IMR-90 (cell line): ENCODE data around the gene CTBP2. TPM values are rescaled to one million over a fixed set of nuclear protein-coding genes. Genes with fewer than 3 reads are reported as not detected.

Source experiments
- ATAC-seq: fragments of 200-7000 bp; cut with Tn5 transposase; 2 replicates; pipeline ENCODE4 v1.9.1; 2020; ENCODE audit warnings: low read depth, mild to moderate bottlenecking, moderate library complexity
- BruUV-seq: library from RNA; stranded (reverse); fragments of 400-500 nt; replicated peaks from 2 replicates; lab custom pipeline; 2021; lab: Mats Ljungman, UMichigan
- CTCF ChIA-PET: fragments of 300-600 bp; formaldehyde crosslinking; extraction: SDS; loops from one replicate; lab custom pipeline; 2021; ENCODE audit warnings: antibody characterized with exemption; lab: Yijun Ruan, JAX
- POLR2A ChIA-PET: fragments of 300-600 bp; sonication (Branson Sonifier 250); formaldehyde crosslinking; loops from one replicate; lab custom pipeline; 2022; ENCODE audit warnings: antibody characterized with exemption; ENCODE audit not compliant: unreplicated experiment; lab: Charles Lee
- DNase-seq: peaks from one replicate; pipeline ENCODE4 v3.0.0; 2013
- H2AFZ ChIP-seq: replicated peaks from 2 replicates; pipeline ENCODE3; 2013; ENCODE audit warnings: low read length, mild to moderate bottlenecking; ENCODE audit not compliant: poor library complexity
- H2AK5ac ChIP-seq: 2 replicates; pipeline ENCODE4 v1.6.1; 2013; ENCODE audit warnings: low read depth, low read length, inconsistent platforms
- H2AK9ac ChIP-seq: replicated peaks from 2 replicates; pipeline ENCODE3; 2013; ENCODE audit warnings: mild to moderate bottlenecking, low read depth, low read length, moderate library complexity; ENCODE audit not compliant: poor library complexity
- H2BK120ac ChIP-seq: 2 replicates; pipeline ENCODE4 v1.6.1; 2013; ENCODE audit warnings: low read depth, low read length, inconsistent platforms
- H2BK15ac ChIP-seq: 3 replicates; pipeline ENCODE4 v1.6.1; 2013; ENCODE audit warnings: low read depth, low read length, inconsistent platforms
- H2BK20ac ChIP-seq: 2 replicates; pipeline ENCODE4 v1.6.1; 2013; ENCODE audit warnings: low read depth, mild to moderate bottlenecking, inconsistent platforms, low read length, moderate library complexity
- H2BK5ac ChIP-seq: 2 replicates; pipeline ENCODE4 v1.6.1; 2013; ENCODE audit warnings: mild to moderate bottlenecking, low read depth, low read length, inconsistent platforms; ENCODE audit not compliant: poor library complexity, severe bottlenecking
- H3K14ac ChIP-seq: replicated peaks from 2 replicates; pipeline ENCODE4 v1.6.1; 2013; ENCODE audit warnings: low read depth, low read length, inconsistent platforms
- H3K18ac ChIP-seq: 2 replicates; pipeline ENCODE4 v1.6.1; 2013; ENCODE audit warnings: low read depth, low read length, control low read depth
- H3K23ac ChIP-seq: 2 replicates; pipeline ENCODE4 v1.6.1; 2013; ENCODE audit warnings: low read depth, low read length, inconsistent platforms
- H3K27ac ChIP-seq: 2 replicates; pipeline ENCODE4 v1.5.1; 2013; ENCODE audit warnings: mild to moderate bottlenecking, control low read depth, low read length; ENCODE audit not compliant: insufficient read depth
- H3K27me3 ChIP-seq: 2 replicates; pipeline ENCODE4 v1.6.1; 2013; ENCODE audit warnings: low read length; ENCODE audit not compliant: control insufficient read depth, insufficient read depth
- H3K36me3 ChIP-seq: 2 replicates; pipeline ENCODE4 v1.6.1; 2013; ENCODE audit warnings: low read length, mixed read lengths; ENCODE audit not compliant: control insufficient read depth, insufficient read depth
- H3K4ac ChIP-seq: 2 replicates; pipeline ENCODE4 v1.6.1; 2013; ENCODE audit warnings: low read depth, low read length, inconsistent platforms
- H3K4me1 ChIP-seq: 2 replicates; pipeline ENCODE4 v1.6.1; 2013; ENCODE audit warnings: low read length, mixed read lengths; ENCODE audit not compliant: control insufficient read depth, insufficient read depth
- H3K4me2 ChIP-seq: 2 replicates; pipeline ENCODE4 v1.6.1; 2013; ENCODE audit warnings: low read depth, mild to moderate bottlenecking, control low read depth, low read length, moderate library complexity
- H3K4me3 ChIP-seq: 2 replicates; pipeline ENCODE4 v1.5.1; 2013; ENCODE audit warnings: low read depth, mild to moderate bottlenecking, control low read depth, low read length, moderate library complexity; ENCODE audit not compliant: insufficient read depth
- H3K56ac ChIP-seq: 2 replicates; pipeline ENCODE4 v1.6.1; 2013; ENCODE audit warnings: low read length, inconsistent platforms; ENCODE audit not compliant: insufficient read depth; ENCODE audit errors: extremely low read depth
- H3K79me1 ChIP-seq, 2 experiments: 2 replicates each; pipeline ENCODE4 v1.6.1; 2013; ENCODE audit warnings: low read length in 2 of 2, inconsistent platforms in 1 of 2, low read depth in 1 of 2
- H3K9ac ChIP-seq: 2 replicates; pipeline ENCODE4 v1.6.1; 2013; ENCODE audit warnings: low read depth, low read length, control low read depth
- H3K9me1 ChIP-seq: 2 replicates; pipeline ENCODE4 v1.6.1; 2013; ENCODE audit warnings: low read length, inconsistent platforms; ENCODE audit not compliant: insufficient read depth
- H3K9me3 ChIP-seq: 2 replicates; pipeline ENCODE4 v1.6.1; 2013; ENCODE audit warnings: low read length; ENCODE audit not compliant: control insufficient read depth, insufficient read depth
- H4K20me1 ChIP-seq: 2 replicates; pipeline ENCODE4 v1.6.1; 2013; ENCODE audit warnings: low read length, inconsistent platforms; ENCODE audit not compliant: insufficient read depth
- H4K5ac ChIP-seq: 2 replicates; pipeline ENCODE4 v1.6.1; 2013; ENCODE audit warnings: mild to moderate bottlenecking, low read depth, low read length, control low read depth
- H4K8ac ChIP-seq, 2 experiments: 2 replicates each; pipeline ENCODE4 v1.6.1; 2013; ENCODE audit warnings: low read depth in 2 of 2, low read length in 2 of 2, control low read depth in 1 of 2, inconsistent platforms in 1 of 2
- H4K91ac ChIP-seq: 2 replicates; pipeline ENCODE4 v1.6.1; 2013; ENCODE audit warnings: low read depth, low read length, inconsistent platforms; ENCODE audit not compliant: insufficient read depth
- BHLHE40 ChIP-seq: fragments of 150-350 bp; IDR thresholded peaks from 2 replicates; pipeline ENCODE4 v1.6.1; 2016; ENCODE audit warnings: mild to moderate bottlenecking, low read depth, low read length
- CEBPB ChIP-seq: IDR thresholded peaks from 2 replicates; pipeline ENCODE4 v1.6.1; 2012; ENCODE audit warnings: low read depth, low read length, improper control_type of control experiment
- CHD1 ChIP-seq: IDR thresholded peaks from 2 replicates; pipeline ENCODE4 v1.6.1; 2012; ENCODE audit warnings: low read depth, low read length, improper control_type of control experiment
- ELK1 ChIP-seq: fragments of 150-350 bp; IDR thresholded peaks from 2 replicates; pipeline ENCODE4 v1.6.1; 2016; ENCODE audit warnings: low read depth, mild to moderate bottlenecking, low read length, moderate library complexity, borderline replicate concordance
- MAFK ChIP-seq: IDR thresholded peaks from 2 replicates; pipeline ENCODE4 v1.6.1; 2012; ENCODE audit warnings: low read depth, low read length, improper control_type of control experiment
- MAZ ChIP-seq: IDR thresholded peaks from 2 replicates; pipeline ENCODE4 v1.6.1; 2012; ENCODE audit warnings: low read depth, mild to moderate bottlenecking, low read length, improper control_type of control experiment, moderate library complexity, borderline replicate concordance
- MXI1 ChIP-seq: IDR thresholded peaks from 2 replicates; pipeline ENCODE4 v1.6.1; 2012; ENCODE audit warnings: low read depth, mild to moderate bottlenecking, low read length, moderate library complexity, borderline replicate concordance
- NFE2L2 ChIP-seq: fragments of 150-350 bp; IDR thresholded peaks from 2 replicates; pipeline ENCODE4 v1.6.1; 2016; ENCODE audit warnings: low read depth, mild to moderate bottlenecking, low read length
- POLR2A ChIP-seq: IDR thresholded peaks from 2 replicates; pipeline ENCODE4 v1.6.1; 2012; ENCODE audit warnings: mild to moderate bottlenecking, low read depth, low read length
- RCOR1 ChIP-seq: IDR thresholded peaks from 2 replicates; pipeline ENCODE4 v1.6.1; 2012; ENCODE audit warnings: mild to moderate bottlenecking, low read length, improper control_type of control experiment; ENCODE audit not compliant: insufficient replicate concordance
- RFX5 ChIP-seq: IDR thresholded peaks from 2 replicates; pipeline ENCODE4 v1.8.0; 2012; ENCODE audit warnings: low read depth, mild to moderate bottlenecking, low read length, moderate library complexity
- SMC3 ChIP-seq: fragments of 150-350 bp; IDR thresholded peaks from 2 replicates; pipeline ENCODE4 v1.6.1; 2016; ENCODE audit warnings: low read depth, mild to moderate bottlenecking, antibody characterized with exemption, low read length, moderate library complexity
- USF2 ChIP-seq: fragments of 150-350 bp; IDR thresholded peaks from 2 replicates; pipeline ENCODE4 v1.6.1; 2017; ENCODE audit warnings: mild to moderate bottlenecking, antibody characterized with exemption, low read length, low read depth
- WGBS, 2 experiments: methylation state at CpG; one replicate each; pipeline versions ENCODE4 v1.1.5 to v1.1.7; 2013; ENCODE audit warnings: missing lambda C conversion rate in 2 of 2; ENCODE audit not compliant: insufficient read length in 1 of 2; ENCODE audit errors: extremely low coverage in 2 of 2; 5-methylcytosine and 5-hydroxymethylcytosine counted together
- dilution Hi-C: fragments of 300-500 bp; cut with HindIII; formaldehyde crosslinking; loops from one replicate; pipeline ENCODE4 v1.14.3; 2018; ENCODE audit warnings: low sequenced_read_pairs; ENCODE audit not compliant: unreplicated experiment
- in situ Hi-C: fragments of 300-500 bp; cut with MboI; formaldehyde crosslinking; loops from 3 replicates; pipeline ENCODE4 v1.14.3; 2019; ENCODE audit warnings: low sequenced_read_pairs, inconsistent platforms, mixed read lengths
- intact Hi-C: fragments of 100-400 bp; cut with micrococcal nuclease; formaldehyde crosslinking; loops from 2 replicates; pipeline ENCODE4 v1.10.0; 2022
- polyA plus RNA-seq, 3 experiments: library from polyadenylated mRNA; depleted of rRNA; stranded (reverse); fragments of >200 nt; gene quantifications; 2 replicates each; pipeline ENCODE4 v1.2.3, GENCODE V29; 2012; ENCODE audit warnings: low replicate concordance in 1 of 3
- total RNA-seq: library from RNA; depleted of rRNA; stranded (reverse); fragments of >200 nt; gene quantifications from 2 replicates; pipeline ENCODE4 v1.2.3, GENCODE V29; 2012

Gene CTBP2
- total and polyA plus RNA-seq, 2 of the 4 experiments (the other 2 are of a cell fraction) = 81.0 to 86.6 TPM

- Histone ChIP-seq H3K27me3 (peaks cover 24% of the 10 kb centered on the region), H3K4ac (no peak overlapping the region), H3K9ac (no peak overlapping the region), H3K36me3 (no peaks in the 10 kb centered on the region), H3K23ac (no peak overlapping the region), H2AK5ac (no peak overlapping the region), H4K20me1 (no peaks in the 10 kb centered on the region), H3K18ac (no peak overlapping the region), H2AK9ac (no peak overlapping the region), H3K27ac (no peak overlapping the region), H4K8ac (no peak overlapping the region), H3K4me3 (no peak overlapping the region), H2BK5ac (no peak overlapping the region), H3K56ac (no peak overlapping the region), H3K4me1 (no peaks in the 10 kb centered on the region), H4K91ac (no peak overlapping the region), H3K9me1 (no peaks in the 10 kb centered on the region; the same call in 1 of the 2 replicates), H4K5ac (no peak overlapping the region), H2BK120ac (no peak overlapping the region), H3K4me2 (no peak overlapping the region), H2AFZ (no peak overlapping the region), H3K14ac (no peak overlapping the region), H2BK20ac (no peak overlapping the region), H3K9me3 (no peaks in the 10 kb centered on the region), H2BK15ac (no peak overlapping the region), H3K79me1 (no peaks in the 10 kb centered on the region)
- dilution Hi-C loops = no loop called here
- BruUV-seq = no TSS peak
- ChIA-PET CTCF (no interaction called here), POLR2A (no interaction called here)
- 48% methylated on average over 3 of the region's 6 CpGs; no CpG with 5 or more reads in 1 of the 2 experiments for WGBS, 2 experiments
- intact Hi-C loops = no loop called here
- no peak for TF ChIP-seq MXI1
- no peak for TF ChIP-seq CEBPB
- TF ChIP-seq NFE2L2 = no peak
- no peak for TF ChIP-seq RCOR1
- TF ChIP-seq CHD1 = no peak
- no peak for TF ChIP-seq USF2
- no peak for TF ChIP-seq MAFK
- no peak for TF ChIP-seq ELK1
- TF ChIP-seq RFX5 = no peak
- TF ChIP-seq BHLHE40 = no peak
- no peak for TF ChIP-seq SMC3
- TF ChIP-seq POLR2A = no peak
- no peak for TF ChIP-seq MAZ
- in situ Hi-C loops = no loop called here
- ATAC-seq (no peak), DNase-seq (no peak)
These were observed 27.2 kb upstream of the CTBP2 start for GRCh38 chr10:125187238-125188194.
